Kidney glomerular epithelial cell (primary cell): ENCODE measurements around the gene PARD3B.

Source experiments
- DNase-seq: peaks from one replicate; lab custom pipeline; 2025; lab: John Stamatoyannopoulos, UW

PARD3B gene

DNA sequence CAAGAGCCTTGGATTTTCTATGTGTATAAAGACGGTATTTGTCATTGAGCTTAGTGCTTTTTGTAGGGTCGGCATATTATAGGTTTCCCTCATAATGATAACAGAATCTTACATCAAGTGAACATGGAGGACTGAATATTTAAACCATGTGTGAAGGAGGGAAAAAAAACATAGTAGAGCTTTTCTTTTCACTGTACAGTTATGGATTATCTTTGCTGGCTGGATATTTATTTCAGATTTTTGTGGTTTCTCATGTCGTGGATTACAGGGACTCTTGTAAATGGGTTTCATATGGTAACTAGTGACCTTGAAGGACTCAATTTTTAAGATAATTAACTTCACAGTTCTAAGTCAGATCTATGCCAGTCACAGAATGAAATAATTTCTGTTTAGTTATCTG, 806.8 kb downstream of the PARD3B start:
- no peak for DNase-seq

- no peak for DNase-seq
Measured at GRCh38 chr2:205352593-205352992, 807.3 kb downstream of the PARD3B start.

GRCh38 chr2:205357732-205358131, 812.5 kb downstream of the PARD3B start:
- DNase-seq, result no peak

DNA sequence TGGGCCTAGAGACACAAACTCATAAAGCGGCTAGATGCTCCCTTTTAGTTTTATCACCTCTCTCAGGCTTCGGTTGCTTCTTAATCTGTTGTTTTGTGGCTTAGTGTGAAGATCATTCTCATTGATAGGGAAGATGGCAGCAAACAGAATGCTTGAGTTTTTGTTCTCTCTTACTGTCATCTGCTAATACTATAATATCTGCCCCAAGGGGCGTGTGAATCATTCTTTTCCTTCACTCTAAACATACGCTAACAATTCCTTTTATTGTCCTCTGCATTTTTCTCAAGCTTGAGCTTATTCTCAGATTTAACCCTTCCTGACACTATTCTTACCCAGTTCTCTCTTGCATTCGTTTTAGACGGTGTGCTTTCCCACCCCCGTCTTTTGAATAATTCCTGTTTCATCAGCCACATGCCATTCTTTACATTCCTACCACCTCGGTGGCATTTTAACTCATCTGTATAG, 813.1 kb downstream of the PARD3B start:
- no peak for DNase-seq

- DNase-seq, result no peak
Measured at GRCh38 chr2:205361272-205361671, 816.0 kb downstream of the PARD3B start.

GRCh38 chr2:205361970-205362369, 816.7 kb downstream of the PARD3B start:
- DNase-seq, result no peak

- no peak for DNase-seq
Measured at GRCh38 chr2:205364261-205364660, 819.0 kb downstream of the PARD3B start.

- DNase-seq, result no peak
Measured at GRCh38 chr2:205366336-205367060, 821.2 kb downstream of the PARD3B start.

- DNase-seq, result no peak
Measured at GRCh38 chr2:205367331-205367935, 822.2 kb downstream of the PARD3B start.

DNA sequence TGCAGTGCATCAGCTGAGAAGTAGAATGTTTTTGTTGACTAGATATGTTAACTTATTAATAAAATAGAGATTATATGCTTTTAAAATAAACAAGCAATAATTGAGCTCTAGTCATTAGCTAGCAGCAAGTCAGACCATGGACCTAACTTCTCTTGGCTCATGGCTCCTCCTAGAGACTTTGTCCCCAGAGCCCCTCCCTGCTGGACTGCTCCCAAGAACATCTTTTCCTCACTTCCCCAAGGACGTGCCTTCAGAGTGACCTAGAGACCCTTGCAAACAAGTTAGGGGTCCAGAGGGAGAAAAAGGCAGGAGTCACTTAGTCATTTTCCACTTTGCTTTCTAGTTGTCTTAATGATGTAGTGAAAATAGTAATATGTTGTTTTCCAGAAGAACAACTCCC, 824.5 kb downstream of the PARD3B start:
- no peak for DNase-seq

GRCh38 chr2:205370726-205371125, 825.5 kb downstream of the PARD3B start:
- DNase-seq, result no peak

DNA sequence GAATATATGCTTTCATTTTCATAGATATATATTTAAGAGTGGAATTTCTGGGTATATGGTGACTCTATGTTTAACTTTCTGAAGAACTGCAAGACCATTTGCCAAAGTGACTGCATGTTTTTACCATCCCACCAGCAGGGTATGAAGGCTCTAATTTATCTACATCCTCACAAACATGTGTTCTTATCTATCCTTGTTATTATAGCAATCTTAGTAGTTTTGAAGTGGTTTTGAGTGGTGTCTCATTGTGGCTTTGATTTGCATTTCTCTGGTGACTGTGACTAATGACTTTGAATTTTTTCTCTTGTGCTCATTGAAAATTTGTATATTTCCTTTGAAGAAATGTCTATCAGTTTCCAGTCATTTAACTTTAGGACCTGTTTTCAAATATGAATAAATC, 826.9 kb downstream of the PARD3B start:
- DNase-seq, result peak; percentile 21

DNA sequence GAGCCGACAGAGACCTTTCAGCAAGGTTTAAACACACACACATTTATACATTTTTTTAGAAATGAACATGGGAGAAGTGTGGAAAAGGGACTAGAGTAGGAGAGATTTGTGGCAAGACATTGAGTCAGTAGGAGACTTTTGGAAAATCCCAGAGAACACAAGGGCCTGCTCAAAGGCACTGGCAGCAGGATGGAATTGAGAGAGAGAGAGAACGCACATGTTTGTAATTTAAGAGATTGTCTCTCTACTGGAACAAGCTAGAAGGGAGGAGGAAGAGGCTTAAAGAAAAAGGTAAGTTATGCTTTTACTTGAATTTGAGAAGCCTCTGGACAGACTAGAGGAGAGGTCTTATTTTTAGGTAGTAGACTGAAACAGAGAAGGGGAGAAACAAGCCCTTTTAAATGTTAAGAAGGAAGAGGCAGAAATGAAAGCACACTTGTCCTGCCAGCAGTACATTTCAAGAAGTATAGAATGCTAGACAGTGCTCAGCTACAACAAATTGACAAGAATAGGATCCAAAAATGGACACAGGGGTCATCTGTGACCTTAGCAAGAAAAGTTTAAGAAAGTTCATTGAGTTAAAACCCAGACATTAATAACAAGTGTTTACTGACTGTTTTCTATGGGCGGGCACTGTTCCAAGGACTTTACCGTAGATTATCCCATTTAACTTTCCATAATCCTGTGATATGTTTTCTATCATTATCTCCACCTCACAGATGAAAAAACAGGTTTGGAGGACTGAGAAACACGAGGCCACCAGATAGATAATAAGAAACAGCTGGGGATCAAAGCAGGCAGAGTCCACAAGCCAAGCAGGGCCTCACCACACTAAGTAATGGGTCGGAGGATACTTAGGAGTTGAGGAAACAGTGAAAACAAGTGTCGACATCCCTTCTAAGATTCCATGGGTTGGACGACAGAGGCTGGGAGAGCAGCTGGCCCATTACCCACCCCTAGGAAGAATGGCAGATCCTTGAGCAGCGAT, 830.5 kb downstream of the PARD3B start:
- no peak for DNase-seq

DNA sequence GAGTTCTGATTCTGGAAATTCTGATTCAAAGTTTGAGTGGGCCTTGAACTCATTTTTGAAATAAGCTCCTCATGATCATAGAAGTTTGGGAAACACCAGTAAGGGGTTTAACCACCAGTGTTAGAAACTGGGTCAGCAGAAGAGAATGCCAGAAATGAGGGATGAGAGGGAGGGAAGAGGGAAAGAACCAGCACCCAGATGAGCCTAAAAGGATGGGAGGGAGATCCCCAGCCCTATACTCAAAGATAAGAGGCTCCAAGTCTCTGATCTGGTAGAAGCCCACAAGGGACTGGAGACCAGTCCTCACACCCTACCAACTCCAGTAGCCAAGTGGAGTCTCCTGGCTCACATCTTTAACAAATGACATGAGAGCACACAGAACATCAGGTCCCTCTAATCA, 832.0 kb downstream of the PARD3B start:
- no peak for DNase-seq

GRCh38 chr2:205383601-205384000, 838.3 kb downstream of the PARD3B start:
- no peak for DNase-seq

DNA sequence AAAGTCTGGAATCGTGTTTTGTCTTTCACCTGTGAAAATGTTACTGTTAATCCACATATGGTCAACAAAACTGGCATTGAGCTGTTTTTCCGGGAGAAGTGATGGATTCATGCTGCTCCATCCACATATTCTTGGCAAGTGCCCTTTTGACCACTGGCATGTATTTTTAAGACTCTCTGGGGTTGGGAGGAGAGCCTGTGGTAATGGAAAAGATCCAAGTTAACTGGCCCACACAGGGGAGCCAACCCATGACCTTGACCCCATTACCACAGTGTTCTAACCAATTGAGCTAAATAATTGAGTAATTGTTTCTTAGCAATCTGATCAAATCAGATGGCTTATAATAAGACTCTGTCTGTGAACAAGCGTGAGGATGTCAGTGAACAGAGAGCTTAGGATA, 840.8 kb downstream of the PARD3B start:
- peak; percentile 9 for DNase-seq

DNA sequence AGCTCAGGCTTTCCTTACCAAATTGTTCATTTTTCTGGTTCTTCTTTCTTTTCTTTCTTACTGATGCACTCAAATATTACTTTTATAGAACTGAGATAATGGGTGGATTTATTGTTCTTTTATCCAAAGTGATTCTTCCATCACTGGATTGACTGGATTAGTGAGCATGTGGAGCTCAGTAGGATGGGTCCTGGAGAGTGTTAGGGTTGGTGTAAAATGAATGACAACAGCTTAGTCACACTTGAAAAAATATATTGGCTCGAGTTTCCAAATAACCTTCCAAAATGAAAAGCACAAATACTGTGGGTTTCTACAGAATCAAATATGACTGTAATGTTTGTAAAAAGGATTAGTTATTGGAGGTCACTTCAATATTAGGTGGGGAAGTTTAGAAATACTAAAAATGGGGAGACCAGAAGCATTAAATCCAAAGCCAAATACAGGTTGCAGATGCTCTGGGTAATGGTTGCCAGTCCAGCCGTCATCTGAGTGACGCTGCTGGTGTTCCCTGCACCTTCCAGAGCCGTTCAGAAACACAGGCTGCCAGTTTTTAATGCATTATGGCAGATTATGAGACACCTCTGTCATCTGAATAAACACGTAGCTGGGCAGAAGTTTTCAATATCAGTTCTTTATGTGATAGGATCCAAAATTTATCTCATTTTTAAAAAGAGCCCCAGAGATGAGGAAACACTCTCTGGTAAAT, 842.2 kb downstream of the PARD3B start:
- DNase-seq, result no peak

- DNase-seq, result no peak
Measured at GRCh38 chr2:205390866-205391265, 845.6 kb downstream of the PARD3B start.

DNA sequence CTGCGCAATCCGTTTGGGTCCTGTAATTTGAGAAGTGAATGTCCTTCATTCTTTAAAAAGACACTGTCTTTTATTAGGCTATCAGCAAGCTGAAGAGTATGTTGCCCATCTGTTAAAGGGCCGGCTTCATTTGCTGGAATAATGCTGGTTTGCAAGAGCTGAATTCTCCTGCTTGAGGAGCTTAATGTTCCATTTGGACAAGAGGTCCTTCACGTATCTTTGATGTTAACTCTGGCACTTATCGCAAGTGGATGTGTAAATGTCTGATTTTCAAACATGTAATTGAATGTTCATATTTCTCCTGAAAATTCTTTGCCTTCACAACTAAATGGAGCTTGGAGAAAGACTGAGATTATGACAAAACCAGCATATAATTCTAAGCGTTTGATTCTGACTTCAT, 856.2 kb downstream of the PARD3B start:
- DNase-seq, result no peak

DNA sequence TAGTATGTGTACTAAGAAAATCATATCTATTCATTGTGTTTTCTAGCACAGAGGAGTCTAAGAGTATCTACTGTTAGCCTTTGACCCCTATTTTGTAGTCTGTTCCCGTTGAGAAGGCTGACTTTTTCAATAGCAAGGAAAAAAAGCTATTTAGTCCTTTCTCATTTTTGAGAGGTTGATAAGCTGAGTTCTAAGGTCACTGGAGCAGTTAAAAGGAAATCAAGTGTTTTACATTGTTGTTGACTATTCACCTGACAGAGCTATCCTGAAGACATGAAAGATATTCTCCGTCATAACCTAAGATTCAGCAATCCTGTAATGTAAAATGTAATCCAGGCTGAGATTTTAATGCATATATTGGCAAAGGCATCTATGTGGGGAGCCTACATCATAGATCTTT, 856.7 kb downstream of the PARD3B start:
- DNase-seq, result no peak

GRCh38 chr2:205403244-205403825, 858.1 kb downstream of the PARD3B start:
- no peak for DNase-seq

DNA sequence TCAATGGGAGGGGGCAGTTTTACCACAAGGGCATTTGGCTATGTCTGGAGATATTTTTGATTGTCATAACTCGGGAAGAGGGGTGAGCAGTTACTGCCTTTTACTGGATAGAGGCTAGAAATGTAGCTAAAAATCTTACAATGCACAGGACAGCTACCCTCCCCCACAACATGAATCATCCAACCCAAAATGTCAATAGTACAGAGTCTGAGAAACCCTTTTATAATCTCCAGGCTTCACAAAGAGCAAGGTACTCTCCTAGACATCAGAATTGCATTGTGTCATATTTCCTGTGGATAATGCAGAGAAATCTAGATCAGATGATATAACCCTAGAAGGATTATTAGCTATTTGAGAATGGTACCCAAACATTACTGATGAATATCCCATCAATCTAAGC, 859.9 kb downstream of the PARD3B start:
- DNase-seq, result no peak
